GM21381 (cell line): ENCODE data around the gene KDM3B.
A peak's percentile ranks its signal among the peaks of the same experiment; 100 is the strongest.

Source experiments
- ATAC-seq: cut with Tn5 transposase; IDR thresholded peaks from one replicate; pipeline ENCODE4 v1.9.1; 2021; ENCODE audit warnings: mild to moderate bottlenecking, moderate library complexity; ENCODE audit not compliant: unreplicated experiment

Gene KDM3B

GRCh38 chr5:138449501-138450239 is 97.2 kb downstream of the KDM3B start:
- peak; percentile 80 for ATAC-seq

DNA sequence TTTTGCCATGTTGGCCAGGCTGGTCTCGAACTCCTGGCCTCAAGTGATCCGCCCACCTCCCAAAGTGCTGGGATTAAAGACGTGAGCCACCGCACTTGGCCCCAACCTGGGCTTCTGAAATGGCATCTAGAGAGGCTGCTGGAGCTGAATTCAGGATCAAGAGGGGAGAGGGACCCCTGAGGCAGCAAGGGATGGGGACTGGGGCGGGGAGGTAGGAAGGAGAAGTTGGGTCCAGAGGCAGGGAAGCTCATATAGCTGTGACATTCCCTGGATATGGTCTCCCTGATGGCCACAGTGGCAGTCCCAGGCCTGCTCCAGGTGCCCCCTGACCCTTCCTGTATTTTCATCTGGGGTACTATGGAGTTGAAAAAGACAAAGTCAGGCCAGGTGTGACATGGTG is 98.5 kb downstream of the KDM3B start:
- no peak for ATAC-seq

GRCh38 chr5:138452720-138453119 is 100.2 kb downstream of the KDM3B start:
- ATAC-seq: no peak

DNA sequence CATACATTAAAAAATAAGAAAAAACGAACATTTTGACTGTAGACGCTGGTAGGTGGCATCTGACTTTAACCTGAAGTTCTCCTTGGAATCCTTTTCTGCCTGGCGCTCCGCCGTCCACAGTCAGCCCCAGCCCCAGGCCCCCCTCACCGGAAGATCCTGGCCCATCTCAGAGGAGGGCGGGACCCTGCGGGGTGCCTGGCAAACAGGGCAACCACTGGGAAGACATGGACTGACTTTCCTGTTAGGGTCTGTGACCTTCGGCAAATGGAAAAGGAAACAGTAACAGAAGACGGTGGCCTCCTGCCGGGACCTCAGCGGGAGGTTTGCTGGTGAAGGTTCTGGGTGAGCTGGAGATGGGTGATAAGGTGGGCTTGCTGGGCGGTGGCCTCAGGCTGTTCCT is 101.1 kb downstream of the KDM3B start:
- ATAC-seq: no peak

GRCh38 chr5:138454121-138454520 is 101.6 kb downstream of the KDM3B start:
- ATAC-seq: no peak

GRCh38 chr5:138455232-138455930 is 102.9 kb downstream of the KDM3B start:
- no peak for ATAC-seq

DNA sequence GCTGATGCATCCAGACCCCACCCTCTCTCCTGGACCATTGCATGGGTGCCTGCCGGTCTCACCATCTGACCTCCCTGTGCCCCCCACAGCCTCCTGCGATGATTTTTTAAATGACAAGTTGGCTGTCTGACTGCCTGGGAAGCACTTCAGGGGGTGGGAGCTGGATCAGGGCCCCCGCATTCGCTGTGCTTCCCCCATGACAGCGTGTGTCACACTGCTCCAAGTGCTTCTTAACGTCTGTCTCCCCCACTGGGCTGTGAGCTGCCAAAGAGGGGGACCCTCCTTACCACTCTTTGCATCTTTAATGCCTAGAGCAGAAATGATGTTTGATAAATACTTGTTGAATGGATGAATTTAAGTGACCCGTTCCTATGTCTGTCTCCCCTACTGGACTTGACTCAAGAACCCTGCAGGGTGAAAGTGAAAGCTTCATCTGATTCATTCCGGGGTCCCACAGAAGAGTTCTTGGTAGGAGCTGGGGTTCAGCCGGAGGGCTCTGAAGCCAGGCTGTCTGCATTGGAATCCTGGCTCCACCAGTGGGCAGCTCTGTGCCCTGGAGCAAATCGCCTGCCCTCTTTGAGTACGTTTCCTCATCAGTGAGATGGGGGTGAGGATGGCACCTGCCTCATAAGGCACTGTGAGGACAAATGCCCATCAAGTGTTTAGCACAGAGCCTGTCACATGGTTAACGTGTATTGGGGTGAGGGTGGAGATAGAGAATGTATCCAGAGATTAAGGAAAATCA is 105.2 kb downstream of the KDM3B start:
- ATAC-seq: no peak

- no peak for ATAC-seq
Measured at GRCh38 chr5:138458384-138458783, 105.9 kb downstream of the KDM3B start.

DNA sequence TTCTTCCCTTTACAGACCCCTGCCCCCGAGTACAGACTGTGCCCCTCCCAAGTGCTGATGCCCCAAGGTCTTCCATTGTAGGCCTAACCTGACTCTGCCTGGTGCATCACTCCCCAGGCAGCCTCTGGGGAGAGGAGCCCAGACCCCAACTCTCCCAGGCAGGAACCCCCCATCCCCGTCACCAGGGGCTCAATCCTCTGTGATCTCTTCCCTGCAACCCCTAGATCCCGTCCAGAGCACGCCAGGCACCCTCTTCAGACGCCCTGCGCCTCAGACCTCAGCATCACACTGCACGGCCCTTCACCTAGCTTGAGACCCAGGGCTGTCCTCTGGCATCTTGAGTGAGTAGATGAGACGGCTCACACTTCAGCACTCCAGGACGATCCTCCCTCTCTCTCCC is 106.4 kb downstream of the KDM3B start:
- no peak for ATAC-seq

DNA sequence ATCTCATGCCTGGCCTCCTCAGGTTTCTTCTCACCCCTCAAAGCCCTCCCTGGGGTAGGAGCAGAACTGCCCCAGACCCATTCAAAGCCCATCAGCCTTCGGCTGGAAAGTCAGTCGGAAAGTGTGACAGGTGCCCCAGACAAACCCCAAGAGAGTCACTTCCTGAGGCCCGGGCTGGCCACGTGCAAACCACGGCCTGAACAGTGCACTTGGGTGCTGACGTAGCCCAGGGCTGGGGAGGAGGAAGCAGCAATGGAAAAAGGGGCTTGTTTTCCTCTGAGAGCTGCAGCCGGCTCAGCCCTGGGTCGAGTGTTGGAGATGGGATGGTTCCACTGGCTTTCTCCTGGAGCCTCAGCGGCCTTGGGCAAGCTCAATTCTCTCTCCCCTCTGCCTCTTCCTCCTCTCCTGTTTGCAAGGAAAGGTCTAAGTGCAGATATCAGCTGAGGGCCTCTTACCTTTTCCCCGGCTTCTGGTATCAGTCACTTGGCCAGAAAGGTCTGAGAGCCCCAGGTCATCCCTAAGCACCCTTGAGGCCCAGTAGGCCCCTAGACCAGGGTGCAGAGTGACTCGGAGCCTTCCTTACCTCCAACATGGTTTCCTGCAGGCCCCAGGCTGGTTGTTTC is 106.9 kb downstream of the KDM3B start:
- ATAC-seq: no peak

- no peak for ATAC-seq
Measured at GRCh38 chr5:138460032-138460693, 107.7 kb downstream of the KDM3B start.

DNA sequence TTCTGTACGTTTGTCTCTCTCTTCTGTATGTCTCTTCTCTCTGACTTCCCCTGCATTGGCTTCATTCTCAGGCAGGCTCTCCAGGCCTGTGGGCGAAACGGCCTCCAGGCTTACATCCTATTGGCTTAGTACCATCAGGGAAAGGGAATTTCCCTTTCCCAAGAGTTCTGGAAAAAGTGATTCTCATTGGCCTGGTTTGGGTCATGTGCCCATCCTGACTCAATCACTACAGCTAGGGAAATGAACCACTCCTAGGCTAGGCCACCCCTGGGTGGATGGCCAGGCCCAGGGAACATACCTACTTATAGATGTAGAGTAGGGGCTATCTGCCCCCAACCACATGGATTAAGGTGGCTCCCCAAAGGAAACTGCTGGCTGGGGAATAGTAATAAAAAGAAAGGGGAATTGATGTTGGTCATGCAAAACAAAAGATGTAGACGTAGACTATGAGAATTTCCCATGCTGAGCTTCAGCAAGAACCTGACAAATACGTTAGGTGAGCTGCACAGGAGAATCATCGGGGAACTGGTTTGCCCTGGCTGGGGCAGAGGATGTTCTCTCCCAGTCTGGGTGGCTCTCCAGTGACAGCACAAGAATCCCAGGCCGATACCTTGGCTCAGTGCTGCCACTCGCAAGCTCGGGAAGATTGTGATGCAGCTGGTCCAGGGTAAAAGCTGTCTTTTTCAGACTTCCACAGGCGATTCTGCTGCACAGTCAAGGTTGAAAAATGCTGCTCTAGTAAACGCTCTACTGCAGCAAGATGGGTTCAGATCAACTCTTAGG is 109.0 kb downstream of the KDM3B start:
- no peak for ATAC-seq

DNA sequence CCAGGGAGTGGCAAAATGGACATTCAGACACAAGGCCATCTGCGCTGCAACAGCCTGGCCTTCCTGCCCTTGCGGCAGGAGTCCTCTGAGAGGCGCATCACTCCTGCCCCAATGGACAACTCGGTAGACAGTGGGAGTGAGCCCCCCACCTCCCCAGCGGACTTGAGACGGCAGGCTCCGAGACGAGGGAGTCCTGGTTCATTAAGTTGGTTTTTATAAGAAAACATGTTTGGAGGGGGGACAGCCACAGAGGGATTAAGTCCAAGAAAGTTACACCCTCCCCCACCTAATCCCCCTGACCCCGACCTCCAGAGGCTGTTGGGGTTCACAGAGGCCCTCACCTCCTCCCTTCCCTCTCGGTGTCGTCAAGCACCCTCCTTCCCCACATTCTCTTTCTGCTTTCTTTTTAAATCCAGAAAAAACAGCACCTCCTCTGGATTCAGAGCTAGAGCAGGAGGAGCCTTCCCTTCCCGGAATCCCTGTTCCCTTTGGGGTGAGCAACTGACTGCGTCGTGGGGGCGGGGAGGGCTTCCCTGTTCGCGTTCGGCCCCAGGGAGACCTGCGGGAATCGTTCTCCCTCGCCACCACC is 111.0 kb downstream of the KDM3B start:
- ATAC-seq: no peak

DNA sequence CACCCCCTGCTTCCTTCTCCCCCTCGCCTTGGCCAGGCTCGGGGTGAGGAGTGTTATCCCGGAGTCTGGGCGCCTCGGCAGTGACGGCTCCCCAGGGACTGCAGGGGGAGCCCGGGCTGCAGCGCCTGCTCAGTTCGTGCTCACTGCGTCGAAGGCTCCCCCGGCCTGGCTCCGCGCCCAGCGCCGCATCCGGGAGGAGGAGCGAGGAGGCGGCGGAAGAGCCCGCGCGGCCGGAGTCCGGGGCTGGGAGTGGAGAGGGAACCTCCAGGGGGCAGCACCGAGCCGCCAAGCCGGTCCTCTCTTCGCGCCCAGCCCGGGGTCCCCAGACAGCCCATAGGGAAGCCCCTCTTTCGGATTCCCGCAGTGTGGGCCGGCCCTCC is 111.5 kb downstream of the KDM3B start:
- peak; percentile 49 for ATAC-seq

GRCh38 chr5:138464388-138465260 is 112.1 kb downstream of the KDM3B start:
- ATAC-seq: peak; percentile 67

GRCh38 chr5:138465261-138466124 is 113.0 kb downstream of the KDM3B start, which contains the start of gene EGR1:
Gene EGR1, plus strand, starts transcription at chr5:138465479. Its CDS starts 283 bp downstream, at chr5:138465762.
- peak; percentile 52 for ATAC-seq

DNA sequence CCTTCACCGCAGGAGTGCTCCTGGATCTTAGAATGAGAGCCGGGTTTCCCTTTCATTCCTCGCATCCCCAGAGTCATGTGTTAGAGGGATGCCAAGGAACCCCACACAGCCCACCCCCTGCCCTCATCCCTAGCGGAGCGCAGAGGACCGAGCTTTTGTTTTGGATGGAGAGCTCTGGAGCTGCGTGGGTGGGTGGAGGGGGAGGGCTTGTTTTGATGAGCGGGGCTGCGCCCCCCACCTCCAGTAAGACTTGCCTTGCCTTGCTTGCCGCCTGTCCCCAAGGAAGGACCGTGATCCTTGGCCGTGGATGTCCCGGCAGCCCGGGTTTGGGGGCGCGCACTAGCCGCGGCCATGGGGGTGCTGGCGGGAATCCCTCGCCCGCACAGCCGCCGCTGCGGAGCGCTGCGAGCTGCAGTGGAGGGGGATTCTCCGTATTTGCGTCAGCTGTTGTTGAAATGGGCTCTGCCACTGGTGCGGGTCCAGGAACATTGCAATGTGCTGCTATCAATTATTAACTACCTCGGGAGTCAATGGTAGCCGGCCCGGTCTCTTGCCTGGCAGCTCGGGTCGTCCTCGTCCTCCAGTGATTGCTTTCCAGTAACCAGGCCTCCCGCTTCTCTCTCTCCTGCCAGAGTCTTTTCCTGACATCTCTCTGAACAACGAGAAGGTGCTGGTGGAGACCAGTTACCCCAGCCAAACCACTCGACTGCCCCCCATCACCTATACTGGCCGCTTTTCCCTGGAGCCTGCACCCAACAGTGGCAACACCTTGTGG is 113.8 kb downstream of the KDM3B start:
- no peak for ATAC-seq
